ENCODE data around the gene RBM17. TPM values are rescaled to one million over a fixed set of nuclear protein-coding genes. Genes with fewer than 3 reads are reported as not detected.
"Not testable (repeated sequence)": the region's sequence is repeated elsewhere in the genome, so short reads cannot be mapped to it uniquely, and the experiment has no call there.

RBM17 gene
- total RNA-seq, 4 donors from 2014 or later, result 64.3 to 93.3 (median 81.7) TPM

DNA sequence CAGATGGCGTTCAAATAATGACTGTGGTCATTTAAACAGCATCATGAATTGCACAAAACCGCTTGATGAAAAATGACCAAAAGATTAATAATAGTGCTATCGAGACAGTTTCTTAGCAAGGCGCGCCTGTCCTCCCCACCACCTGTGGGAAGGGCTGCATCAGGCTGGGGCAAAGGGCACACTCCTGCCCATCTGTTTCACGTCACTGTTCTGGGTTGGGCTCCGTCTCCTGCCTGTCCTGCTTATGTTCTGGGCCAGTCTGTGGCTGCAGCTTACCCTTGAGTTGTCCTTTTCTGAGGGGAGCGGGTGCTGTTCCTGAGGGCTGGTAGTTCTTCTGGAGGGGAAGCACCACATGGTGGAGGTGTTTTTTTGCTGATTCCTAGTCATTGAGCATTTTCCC is 13.3 kb downstream of the RBM17 start:
- WGBS, 2 donors, result 98% methylated on average over 8 of the region's 8 CpGs
- H3K36me3 ChIP-seq, result peaks cover 19 to 21% of the 10 kb centered on the region in 2 donors

DNA sequence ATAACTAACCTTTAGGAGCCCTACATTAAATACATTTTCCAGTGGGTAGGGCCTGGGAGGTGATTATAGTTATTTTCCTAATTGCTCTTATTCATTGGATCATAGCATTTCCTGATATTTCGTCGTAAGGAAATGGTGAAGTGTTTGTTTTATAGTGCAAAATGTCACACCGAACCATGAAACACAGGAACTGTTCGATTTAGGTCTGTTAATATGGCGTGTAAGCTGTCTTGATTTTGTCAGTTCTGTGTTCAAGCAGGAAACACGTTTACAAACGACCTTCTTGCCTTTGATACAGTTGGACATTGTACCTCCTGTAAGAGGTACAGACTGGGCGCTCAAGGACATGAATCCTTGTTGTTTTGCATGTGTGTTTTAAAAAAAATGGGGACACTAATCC is 14.8 kb downstream of the RBM17 start:
- Histone ChIP-seq H3K4me3 (replicated peaks in 1 of 3) (no peak overlapping the region), H3K27me3 (no peaks in the 10 kb centered on the region), H3K27ac (no peak overlapping the region), H3K36me3 (peaks cover 18 to 28% of the 10 kb centered on the region in 2 donors), H3K9me3 (no peaks in the 10 kb centered on the region), H3K4me1 (no peaks in the 10 kb centered on the region)
- WGBS, 2 donors, result 83% methylated on average over 8 of the region's 8 CpGs
- DNase-seq, result no peak
- no peak for TF ChIP-seq POLR2A (IDR thresholded peaks at IDR 0.05)
- TF ChIP-seq, protein P1, sequence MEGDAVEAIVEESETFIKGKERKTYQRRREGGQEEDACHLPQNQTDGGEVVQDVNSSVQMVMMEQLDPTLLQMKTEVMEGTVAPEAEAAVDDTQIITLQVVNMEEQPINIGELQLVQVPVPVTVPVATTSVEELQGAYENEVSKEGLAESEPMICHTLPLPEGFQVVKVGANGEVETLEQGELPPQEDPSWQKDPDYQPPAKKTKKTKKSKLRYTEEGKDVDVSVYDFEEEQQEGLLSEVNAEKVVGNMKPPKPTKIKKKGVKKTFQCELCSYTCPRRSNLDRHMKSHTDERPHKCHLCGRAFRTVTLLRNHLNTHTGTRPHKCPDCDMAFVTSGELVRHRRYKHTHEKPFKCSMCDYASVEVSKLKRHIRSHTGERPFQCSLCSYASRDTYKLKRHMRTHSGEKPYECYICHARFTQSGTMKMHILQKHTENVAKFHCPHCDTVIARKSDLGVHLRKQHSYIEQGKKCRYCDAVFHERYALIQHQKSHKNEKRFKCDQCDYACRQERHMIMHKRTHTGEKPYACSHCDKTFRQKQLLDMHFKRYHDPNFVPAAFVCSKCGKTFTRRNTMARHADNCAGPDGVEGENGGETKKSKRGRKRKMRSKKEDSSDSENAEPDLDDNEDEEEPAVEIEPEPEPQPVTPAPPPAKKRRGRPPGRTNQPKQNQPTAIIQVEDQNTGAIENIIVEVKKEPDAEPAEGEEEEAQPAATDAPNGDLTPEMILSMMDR (IDR thresholded peaks at IDR 0.05), result no peak
- intact Hi-C loops (cut with DNase I), result no loop called here

More for the DNA sequence above, 13.3 kb downstream of the RBM17 start:
- intact Hi-C loops (cut with DNase I), result no loop called here
- TF ChIP-seq POLR2A (IDR thresholded peaks at IDR 0.05), result no peak
- TF ChIP-seq, protein P1 (IDR thresholded peaks at IDR 0.05), result no peak
- no peaks in the 10 kb centered on the region for H3K4me1 ChIP-seq
- H3K9me3 ChIP-seq, result no peaks in the 10 kb centered on the region
- no peak overlapping the region for H3K4me3 ChIP-seq (replicated peaks in 1 of 3)
- H3K27ac ChIP-seq, result no peak overlapping the region
- H3K27me3 ChIP-seq, result no peaks in the 10 kb centered on the region
- DNase-seq, result no peak

DNA sequence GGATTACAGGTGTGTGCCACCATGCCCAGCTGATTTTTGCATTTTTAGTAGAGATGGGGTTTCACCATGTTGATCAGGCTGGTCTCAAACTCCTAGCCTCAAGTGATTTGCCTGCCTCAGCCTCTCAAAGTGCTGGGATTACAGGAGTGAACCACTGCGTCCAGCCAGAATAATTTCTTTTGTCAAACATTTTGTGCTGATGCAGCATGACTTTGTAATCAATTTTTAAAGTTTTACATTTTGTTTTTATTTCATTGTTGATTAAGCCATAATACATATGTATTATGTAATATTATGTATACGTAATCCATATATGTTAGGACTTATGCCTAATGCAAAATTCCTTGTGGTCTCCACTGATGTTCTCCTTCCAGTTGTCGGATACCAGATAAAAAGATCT is 18.8 kb downstream of the RBM17 start:
- H3K27me3 ChIP-seq; DNase-seq; H3K4me1 ChIP-seq; H3K4me3 ChIP-seq (replicated peaks in 1 of 3); H3K27ac ChIP-seq; H3K9me3 ChIP-seq: not testable (repeated sequence)
- intact Hi-C loops (cut with DNase I), result loop anchor here (2.0 to 5.0 kb wide), 3 partner anchors 43 to 295 kb away; partner anchors contain the start of gene PFKFB3
- peaks cover 38 to 41% of the 10 kb centered on the region in 2 donors for H3K36me3 ChIP-seq
- 94 to 97% methylated on average over 3 of the region's 3 CpGs for WGBS, 2 donors

DNA sequence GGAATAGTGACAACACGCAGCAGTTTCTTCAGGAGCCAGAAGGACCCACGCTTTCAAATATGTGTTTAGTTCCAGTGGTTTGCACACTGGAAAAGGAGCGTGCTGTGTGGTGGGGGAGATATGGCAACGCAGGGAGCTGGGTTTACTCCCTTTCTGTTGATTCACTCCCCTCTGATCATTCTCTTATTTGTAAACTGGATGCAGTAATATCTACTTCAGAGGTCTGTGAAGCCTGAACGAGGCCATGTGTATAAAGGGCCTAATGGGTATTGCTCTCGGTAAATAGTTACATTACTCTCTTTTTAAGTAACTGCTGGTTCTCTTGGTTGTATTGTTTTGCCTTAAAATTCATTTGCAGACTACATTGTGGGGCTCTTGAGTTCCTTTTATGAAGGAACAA is 19.2 kb downstream of the RBM17 start:
- Histone ChIP-seq H3K36me3 (peaks cover 43 to 46% of the 10 kb centered on the region in 2 donors), H3K4me3 (replicated peaks in 1 of 3) (no peak overlapping the region), H3K27me3 (no peaks in the 10 kb centered on the region), H3K9me3 (no peaks in the 10 kb centered on the region), H3K27ac (no peak overlapping the region), H3K4me1 (no peaks in the 10 kb centered on the region)
- TF ChIP-seq, protein P1 (IDR thresholded peaks at IDR 0.05), result no peak
- no peak for TF ChIP-seq POLR2A (IDR thresholded peaks at IDR 0.05)
- no peak for DNase-seq
- intact Hi-C loops (cut with DNase I), result loop anchor here (2.0 to 5.0 kb wide), 3 partner anchors 43 to 294 kb away; partner anchors contain the start of gene PFKFB3
- WGBS, 2 donors, result 82 to 84% methylated on average over 6 of the region's 6 CpGs

DNA sequence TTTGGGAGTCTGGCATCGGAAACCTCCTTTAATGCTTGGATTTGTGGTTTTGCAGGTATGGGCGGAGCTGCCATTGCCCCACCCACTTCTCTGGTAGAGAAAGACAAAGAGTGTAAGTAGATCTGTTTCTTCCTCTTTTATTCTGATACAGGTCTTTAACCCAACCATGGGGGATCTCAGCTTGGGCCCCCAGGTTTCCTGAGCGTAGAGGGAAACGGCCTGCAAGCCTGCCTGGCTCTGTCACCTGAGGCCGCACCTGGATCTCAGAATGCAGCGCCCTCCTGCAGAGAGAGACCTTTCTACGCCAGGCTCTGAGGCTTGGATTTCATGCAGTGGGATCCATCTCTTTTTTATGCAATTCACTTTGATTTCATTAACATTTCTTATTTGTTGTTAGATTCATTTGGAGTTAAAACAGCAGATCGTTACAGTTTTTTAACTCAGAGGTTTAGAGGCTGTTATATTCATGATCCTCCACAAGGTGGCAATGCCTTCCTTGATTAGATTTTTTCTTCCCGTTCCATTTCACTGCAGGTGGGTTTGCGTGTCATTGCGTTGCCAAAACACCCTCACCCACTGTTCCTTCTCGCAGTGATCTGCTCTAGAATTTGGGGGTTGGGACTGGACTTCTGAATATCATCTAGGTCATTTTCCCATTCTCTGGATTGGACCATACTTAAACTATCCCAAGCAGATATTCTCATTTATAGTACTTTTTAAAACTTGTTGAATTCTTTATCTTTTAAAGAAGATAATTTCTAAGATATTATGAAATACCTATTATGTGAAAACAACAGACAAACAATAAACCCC is 20.0 kb downstream of the RBM17 start:
- DNase-seq, result peak in 1 of 2 donors; percentile 37
- intact Hi-C loops (cut with DNase I), result loop anchor here (2.0 to 5.0 kb wide), 3 partner anchors 42 to 293 kb away; partner anchors contain the start of gene PFKFB3
- no peaks in the 10 kb centered on the region for H3K4me1 ChIP-seq
- H3K27me3 ChIP-seq, result no peaks in the 10 kb centered on the region
- H3K27ac ChIP-seq, result no peak overlapping the region
- TF ChIP-seq, protein P1 (IDR thresholded peaks at IDR 0.05), result peak; percentile 54 to 84 (median 68)
- no peak for TF ChIP-seq POLR2A (IDR thresholded peaks at IDR 0.05)
- H3K4me3 ChIP-seq (replicated peaks in 1 of 3), result no peak overlapping the region
- H3K9me3 ChIP-seq, result no peaks in the 10 kb centered on the region
- 46 to 48% methylated on average over 12 of the region's 12 CpGs for WGBS, 2 donors
- H3K36me3 ChIP-seq, result peaks cover 51 to 52% of the 10 kb centered on the region in 2 donors

Measured in thyroid gland (tissue), 4 donors.